ENCODE data around the gene HNRNPH3. TPM values are rescaled to one million over a fixed set of nuclear protein-coding genes. Genes with fewer than 3 reads are reported as not detected.
A peak's percentile ranks its signal among the peaks of the same experiment; 100 is the strongest.

Gene HNRNPH3
- total and polyA plus RNA-seq, 4 donors, result 78.0 to 128 (median 106) TPM

- no peak for ATAC-seq (ENCODE audit: insufficient read depth, low FRiP score)
- Histone ChIP-seq H3K9me3 (ENCODE audit: control insufficient read depth in 4 of 4, insufficient read depth in 3 of 4, low read length in 3 of 4) (no peaks in the 10 kb centered on the region), H3K27ac (ENCODE audit: low read depth in 1 of 2, low read length in 1 of 2) (no peak overlapping the region)
Measured at GRCh38 chr10:68288717-68289116, 43.1 kb upstream of the HNRNPH3 start.

GRCh38 chr10:68290736-68291135, 41.1 kb upstream of the HNRNPH3 start:
- Histone ChIP-seq H3K9me3 (ENCODE audit: control insufficient read depth in 4 of 4, insufficient read depth in 3 of 4, low read length in 3 of 4) (no peaks in the 10 kb centered on the region), H3K27me3 (ENCODE audit: control insufficient read depth in 3 of 3, insufficient read depth in 3 of 3, low read length in 2 of 3) (no peaks in the 10 kb centered on the region), H3K36me3 (ENCODE audit: control insufficient read depth in 4 of 4, insufficient read depth in 4 of 4, low read length in 4 of 4) (no peaks in the 10 kb centered on the region), H3K9ac (ENCODE audit: insufficient read depth in 1 of 2, low read length in 2 of 2) (no peak overlapping the region), H3K4me1 (ENCODE audit: control insufficient read depth in 5 of 5, insufficient read depth in 5 of 5, low read length in 5 of 5) (peaks cover 0 to 5% (median 0%) of the 10 kb centered on the region in 5 donors), H3K4me3 (no peak overlapping the region), H3K27ac (ENCODE audit: low read depth in 1 of 2, low read length in 1 of 2) (no peak overlapping the region)
- DNase-seq (peak in 2 of 3 donors; percentile 53 to 61), ATAC-seq (ENCODE audit: insufficient read depth, low FRiP score) (no peak)
- no peak for TF ChIP-seq CTCF (IDR thresholded peaks at IDR 0.05; ENCODE audit: control extremely low read depth, extremely low read depth)

More at GRCh38 chr10:68288717-68289116, 43.1 kb upstream of the HNRNPH3 start:
- Histone ChIP-seq H3K4me1 (ENCODE audit: control insufficient read depth in 5 of 5, insufficient read depth in 5 of 5, low read length in 5 of 5) (peaks cover 0 to 19% (median 4%) of the 10 kb centered on the region in 5 donors), H3K9ac (ENCODE audit: insufficient read depth in 1 of 2, low read length in 2 of 2) (no peak overlapping the region), H3K36me3 (ENCODE audit: control insufficient read depth in 4 of 4, insufficient read depth in 4 of 4, low read length in 4 of 4) (no peaks in the 10 kb centered on the region), H3K27me3 (ENCODE audit: control insufficient read depth in 3 of 3, insufficient read depth in 3 of 3, low read length in 2 of 3) (no peaks in the 10 kb centered on the region), H3K4me3 (no peak overlapping the region)
- no peak for DNase-seq
- 97 to 99% methylated on average over 4 of the region's 4 CpGs for WGBS, 2 donors
- TF ChIP-seq CTCF (IDR thresholded peaks at IDR 0.05; ENCODE audit: control extremely low read depth, extremely low read depth), result no peak

GRCh38 chr10:68296843-68297663, 34.8 kb upstream of the HNRNPH3 start:
- H3K27ac ChIP-seq (ENCODE audit: low read depth in 1 of 2, low read length in 1 of 2), result no peak overlapping the region
- H3K36me3 ChIP-seq (ENCODE audit: control insufficient read depth in 4 of 4, insufficient read depth in 4 of 4, low read length in 4 of 4), result no peaks in the 10 kb centered on the region
- H3K4me3 ChIP-seq, result no peak overlapping the region
- DNase-seq (no peak), ATAC-seq (ENCODE audit: insufficient read depth, low FRiP score) (no peak)
- 78 to 81% methylated on average over 9 of the region's 9 CpGs for WGBS, 2 donors
- H3K4me1 ChIP-seq (ENCODE audit: control insufficient read depth in 5 of 5, insufficient read depth in 5 of 5, low read length in 5 of 5), result no peaks in the 10 kb centered on the region
- H3K9me3 ChIP-seq (ENCODE audit: control insufficient read depth in 4 of 4, insufficient read depth in 3 of 4, low read length in 3 of 4), result no peaks in the 10 kb centered on the region
- TF ChIP-seq CTCF (IDR thresholded peaks at IDR 0.05; ENCODE audit: control extremely low read depth, extremely low read depth), result no peak
- peak overlapping the region in 1 of 2 donors; percentile 1 for H3K9ac ChIP-seq (ENCODE audit: insufficient read depth in 1 of 2, low read length in 2 of 2)
- no peaks in the 10 kb centered on the region for H3K27me3 ChIP-seq (ENCODE audit: control insufficient read depth in 3 of 3, insufficient read depth in 3 of 3, low read length in 2 of 3)
